ENCODE results near the gene SVEP1. TPM values are rescaled to one million over a fixed set of nuclear protein-coding genes. Genes with fewer than 3 reads are reported as not detected.
A peak's percentile ranks its signal among the peaks of the same experiment; 100 is the strongest.

SVEP1 gene
- total RNA-seq, 1 donor from 2014 or later = 0.56 TPM

DNA sequence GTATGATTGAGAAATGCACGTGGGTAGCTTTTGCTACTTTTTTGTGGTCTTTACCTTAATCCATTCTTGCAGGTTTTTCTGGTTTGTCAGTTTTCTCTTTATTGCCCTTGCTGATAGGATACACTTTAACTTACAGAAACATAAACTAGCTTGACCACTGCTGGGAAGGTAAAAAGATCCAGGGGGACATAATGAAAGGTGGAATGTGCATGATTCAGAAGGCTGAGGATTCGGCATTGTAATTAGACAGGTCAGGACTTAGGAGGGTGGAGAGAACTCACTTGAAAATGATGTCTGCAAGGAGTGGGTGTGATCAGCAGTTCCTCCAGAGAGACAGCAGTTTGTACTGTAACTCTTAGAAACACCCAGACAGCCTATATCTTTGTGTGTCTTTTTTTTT lies 222.0 kb downstream of the SVEP1 start:
- TF ChIP-seq CTCF (IDR thresholded peaks at IDR 0.05) (no peak), EZH2phosphoT487 (IDR thresholded peaks at IDR 0.05) (no peak), EZH2 (IDR thresholded peaks at IDR 0.05) (no peak)
- Mint-ChIP-seq H3K27me3 (ENCODE audit: insufficient read depth, low read depth) (peaks cover 3% of the 10 kb centered on the region), H3K4me3 (no peak overlapping the region), H3K27ac (no peak overlapping the region), H3K4me1 (peaks cover 3% of the 10 kb centered on the region), H3K36me3 (no peaks in the 10 kb centered on the region), H3K9me3 (peaks cover 3% of the 10 kb centered on the region)
- Histone ChIP-seq H3K9me3 (ENCODE audit: low read depth) (no peaks in the 10 kb centered on the region), H3K4me3 (no peak overlapping the region), H4K20me1 (ENCODE audit: low read depth) (no peaks in the 10 kb centered on the region), H3K9ac (no peak overlapping the region), H3K79me2 (ENCODE audit: low read depth) (no peaks in the 10 kb centered on the region), H3K27ac (no peak overlapping the region), H3F3A (ENCODE audit: low read depth) (no peaks in the 10 kb centered on the region), H3K4me1 (no peaks in the 10 kb centered on the region), H3K4me2 (no peak overlapping the region), H2AFZ (replicated peaks) (no peak overlapping the region), H3K27me3 (no peaks in the 10 kb centered on the region), H3K36me3 (no peaks in the 10 kb centered on the region)
- DNase-seq (ENCODE audit: low spot score) = no peak

DNA sequence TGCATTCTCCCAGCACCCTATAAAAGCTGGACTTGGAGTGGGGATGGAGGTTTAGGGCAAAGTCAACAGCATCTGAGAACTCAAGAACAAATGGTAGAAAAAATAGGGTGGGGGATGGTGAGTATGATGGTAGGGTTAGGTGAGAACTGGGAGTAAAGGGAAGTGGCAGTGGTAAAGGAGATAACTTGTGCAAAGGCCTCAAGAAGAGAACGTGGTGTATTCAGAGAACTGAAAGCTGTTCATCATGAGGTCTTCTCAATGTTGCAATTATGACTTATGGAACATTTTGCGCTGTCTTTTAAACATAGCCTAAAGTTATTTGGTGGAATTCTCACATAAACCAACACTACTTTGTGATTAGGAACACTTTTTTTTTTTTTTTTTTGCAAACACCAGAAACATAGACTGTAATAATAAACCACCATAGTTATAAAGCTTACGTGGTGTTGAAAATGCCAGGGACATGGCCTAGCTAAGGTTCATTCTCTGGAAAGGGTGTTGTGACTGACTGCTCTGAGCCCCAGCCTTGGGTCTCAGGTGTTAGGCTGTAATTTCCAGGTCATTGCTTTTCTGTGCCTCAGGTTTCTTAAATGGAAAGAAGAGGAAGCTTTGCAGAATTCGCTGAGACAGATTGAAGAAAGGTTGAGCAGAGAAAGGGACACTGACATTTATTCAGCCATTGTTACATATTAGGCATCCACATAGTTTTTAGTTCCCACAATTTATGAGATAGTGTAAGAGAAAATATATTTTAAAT lies 222.7 kb downstream of the SVEP1 start:
- Histone ChIP-seq H3K4me1 (no peaks in the 10 kb centered on the region), H3K4me2 (no peak overlapping the region), H3F3A (ENCODE audit: low read depth) (no peaks in the 10 kb centered on the region), H3K27me3 (no peaks in the 10 kb centered on the region), H3K9ac (no peak overlapping the region), H3K36me3 (no peaks in the 10 kb centered on the region), H3K9me3 (ENCODE audit: low read depth) (no peaks in the 10 kb centered on the region), H4K20me1 (ENCODE audit: low read depth) (no peaks in the 10 kb centered on the region), H3K4me3 (no peak overlapping the region), H3K27ac (no peak overlapping the region), H3K79me2 (ENCODE audit: low read depth) (no peaks in the 10 kb centered on the region), H2AFZ (replicated peaks) (no peak overlapping the region)
- no peak for TF ChIP-seq EZH2phosphoT487 (IDR thresholded peaks at IDR 0.05)
- TF ChIP-seq CTCF (IDR thresholded peaks at IDR 0.05) = no peak
- no peak for TF ChIP-seq EZH2 (IDR thresholded peaks at IDR 0.05)
- no peaks in the 10 kb centered on the region for H3K36me3 Mint-ChIP-seq
- H3K4me1 Mint-ChIP-seq = peaks cover 3% of the 10 kb centered on the region
- peak overlapping the region; percentile 28 for H3K27ac Mint-ChIP-seq
- DNase-seq (ENCODE audit: low spot score) = no peak
- no peak overlapping the region for H3K4me3 Mint-ChIP-seq
- H3K27me3 Mint-ChIP-seq (ENCODE audit: insufficient read depth, low read depth) = peaks cover 3% of the 10 kb centered on the region
- peaks cover 3% of the 10 kb centered on the region for H3K9me3 Mint-ChIP-seq

- Mint-ChIP-seq H3K4me1 (peaks cover 3% of the 10 kb centered on the region), H3K27me3 (ENCODE audit: insufficient read depth, low read depth) (peaks cover 3% of the 10 kb centered on the region), H3K9me3 (peaks cover 3% of the 10 kb centered on the region), H3K4me3 (no peak overlapping the region), H3K36me3 (no peaks in the 10 kb centered on the region), H3K27ac (no peak overlapping the region)
- Histone ChIP-seq H3K9me3 (ENCODE audit: low read depth) (no peaks in the 10 kb centered on the region), H3K4me1 (no peaks in the 10 kb centered on the region), H3K27ac (no peak overlapping the region), H3K27me3 (no peaks in the 10 kb centered on the region), H3K4me2 (no peak overlapping the region), H3K79me2 (ENCODE audit: low read depth) (no peaks in the 10 kb centered on the region), H2AFZ (replicated peaks) (no peak overlapping the region), H3K4me3 (no peak overlapping the region), H3F3A (ENCODE audit: low read depth) (no peaks in the 10 kb centered on the region), H3K36me3 (no peaks in the 10 kb centered on the region), H4K20me1 (ENCODE audit: low read depth) (no peaks in the 10 kb centered on the region), H3K9ac (no peak overlapping the region)
- TF ChIP-seq EZH2phosphoT487 (IDR thresholded peaks at IDR 0.05) = no peak
- no peak for TF ChIP-seq EZH2 (IDR thresholded peaks at IDR 0.05)
- TF ChIP-seq CTCF (IDR thresholded peaks at IDR 0.05) = no peak
- DNase-seq (ENCODE audit: low spot score) = no peak
These were observed 223.6 kb downstream of the SVEP1 start for GRCh38 chr9:110355911-110356310.

All from neural progenitor cell (in vitro differentiated cells).